GM18519 (cell line): ENCODE data around the gene TUBB3.
"Not testable (repeated sequence)": the region's sequence is repeated elsewhere in the genome, so short reads cannot be mapped to it uniquely, and the experiment has no call there.

ENCODE experiments used
- ATAC-seq: cut with Tn5 transposase; IDR thresholded peaks from one replicate; pipeline ENCODE4 v1.9.1; 2021; ENCODE audit warnings: mild to moderate bottlenecking, moderate library complexity; ENCODE audit not compliant: unreplicated experiment, low FRiP score

The TUBB3 gene

DNA sequence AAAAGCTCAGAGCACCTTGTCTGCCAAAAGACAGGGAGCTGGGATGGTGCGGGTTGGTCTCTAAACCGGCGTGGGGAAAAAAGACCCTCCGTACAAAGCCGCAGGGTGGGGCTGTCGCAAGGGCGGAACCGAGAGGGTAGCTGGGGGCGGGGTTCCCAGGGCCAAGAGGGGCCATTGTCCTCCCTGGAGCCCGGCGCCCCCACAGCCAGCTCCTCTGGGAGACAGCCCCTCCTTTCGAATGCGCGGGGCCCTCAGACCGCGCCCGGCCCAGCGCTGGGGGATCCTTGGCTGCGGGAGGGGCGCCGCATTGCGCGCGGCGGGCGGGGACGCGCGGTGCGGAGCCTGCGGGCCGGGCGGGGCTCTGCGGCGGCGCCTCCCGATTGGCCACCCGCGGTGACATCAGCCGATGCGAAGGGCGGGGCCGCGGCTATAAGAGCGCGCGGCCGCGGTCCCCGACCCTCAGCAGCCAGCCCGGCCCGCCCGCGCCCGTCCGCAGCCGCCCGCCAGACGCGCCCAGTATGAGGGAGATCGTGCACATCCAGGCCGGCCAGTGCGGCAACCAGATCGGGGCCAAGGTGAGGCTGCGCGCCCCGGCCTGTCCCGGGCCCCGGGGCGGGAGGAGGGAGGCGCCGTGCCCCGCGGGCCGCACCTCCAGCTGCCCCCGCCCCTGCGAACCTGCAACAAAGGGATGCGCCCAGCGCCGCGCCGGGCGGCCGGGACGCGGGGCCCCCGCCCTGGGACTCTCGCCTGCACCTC is at the start of gene TUBB3:
TUBB3 (plus strand) TSS at position 459 of the 756 bp plus-strand sequence; CDS start at position 519, 60 bp downstream.
- no peak for ATAC-seq

DNA sequence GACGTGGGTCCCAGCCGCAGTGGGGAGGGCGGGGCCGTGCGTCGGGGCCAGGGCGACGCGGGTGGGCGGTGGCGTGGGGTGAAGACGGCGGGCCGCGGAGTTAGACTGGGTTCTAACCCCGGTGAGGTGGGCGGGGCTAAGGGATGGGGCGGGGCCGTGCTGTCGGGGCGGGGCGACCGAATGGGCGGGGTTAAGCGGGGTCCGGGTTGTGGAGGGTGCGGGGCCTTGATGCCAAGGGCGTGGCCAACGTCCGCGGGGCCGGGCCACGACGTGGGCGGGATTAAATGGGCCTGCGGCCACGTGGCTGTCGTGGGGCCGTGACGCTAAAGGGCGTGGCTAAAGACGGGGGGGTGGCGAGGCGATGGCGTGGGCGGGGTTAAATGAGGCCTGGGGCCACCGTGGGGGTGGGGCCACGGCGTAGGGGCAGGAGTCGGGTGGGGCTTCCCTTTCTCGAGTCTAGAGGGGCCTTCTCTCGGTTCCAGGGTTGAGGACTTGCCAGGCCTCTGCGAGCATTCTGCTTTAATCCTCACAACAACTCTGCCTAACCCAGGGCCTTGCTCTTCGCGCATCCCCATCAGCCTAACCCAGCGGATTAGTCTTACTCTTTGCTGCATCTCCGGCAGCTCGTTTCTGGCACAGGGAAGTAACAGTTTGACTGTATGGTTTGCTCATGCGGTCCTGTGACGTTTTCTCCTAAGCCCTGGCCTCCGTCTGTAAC is 49.0 kb upstream of the TUBB3 start:
- peak; percentile 54 for ATAC-seq

GRCh38 chr16:89879123-89879522 is 44.0 kb upstream of the TUBB3 start:
- ATAC-seq = not testable (repeated sequence)

DNA sequence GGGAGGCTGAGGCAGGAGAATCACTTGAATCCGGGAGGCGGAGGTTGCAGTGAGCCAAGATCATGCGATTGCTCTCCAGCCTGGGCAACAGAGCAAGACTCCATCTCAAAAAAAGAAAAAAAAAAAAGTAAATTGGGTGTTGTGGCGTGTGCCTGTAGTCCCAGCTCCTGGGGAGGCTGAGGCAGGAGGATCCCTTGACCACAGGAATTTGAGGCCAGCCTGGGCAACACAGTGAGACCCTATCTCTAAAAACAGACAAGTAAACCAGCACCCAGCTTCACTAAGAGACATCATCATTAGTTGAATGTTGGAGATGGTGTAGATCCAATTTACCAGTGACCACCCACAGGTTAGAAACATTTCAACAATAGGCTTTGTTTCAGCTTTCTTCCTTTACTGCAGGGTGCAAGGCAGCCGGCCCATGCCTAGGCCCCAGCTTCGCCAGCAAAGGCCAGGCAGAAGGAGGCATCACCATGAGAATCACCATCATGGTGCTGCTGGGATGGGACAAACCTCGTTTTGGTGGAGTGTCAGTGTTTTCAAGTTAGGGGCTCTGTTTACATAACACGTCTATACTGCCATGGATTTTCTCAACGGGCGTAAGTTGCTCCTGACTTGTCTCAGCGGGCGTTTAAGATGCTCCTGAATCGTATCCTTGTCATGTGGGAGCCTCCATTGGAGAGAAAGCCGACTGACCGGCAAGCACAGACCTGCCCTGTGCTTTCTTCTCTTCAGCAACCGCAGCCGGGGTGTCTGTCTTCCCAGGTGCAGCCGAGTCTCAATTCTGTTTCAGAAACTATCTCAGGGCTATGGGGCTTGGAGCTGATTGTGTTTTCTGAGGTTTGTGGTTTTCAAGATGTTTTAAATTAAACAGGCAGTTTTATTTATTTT is 42.4 kb upstream of the TUBB3 start:
- ATAC-seq = no peak

DNA sequence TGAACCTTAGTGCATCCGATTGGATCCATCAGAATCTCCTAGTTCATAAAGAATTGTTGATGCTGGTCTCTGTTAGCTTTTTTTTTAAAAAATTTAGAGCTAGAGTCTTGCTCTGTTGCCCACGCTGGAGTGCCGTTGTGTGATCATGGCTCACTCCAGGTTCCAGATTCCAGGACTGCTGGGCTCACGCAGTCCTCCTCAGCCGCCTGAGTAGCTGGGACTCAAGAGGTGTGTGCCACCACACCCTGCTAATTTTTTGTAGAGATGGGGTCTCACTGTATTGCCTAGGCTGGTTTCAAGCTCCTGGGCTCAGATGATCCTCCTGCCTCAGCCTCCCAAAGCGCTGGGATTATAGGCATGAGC is 41.8 kb upstream of the TUBB3 start:
- no peak for ATAC-seq

DNA sequence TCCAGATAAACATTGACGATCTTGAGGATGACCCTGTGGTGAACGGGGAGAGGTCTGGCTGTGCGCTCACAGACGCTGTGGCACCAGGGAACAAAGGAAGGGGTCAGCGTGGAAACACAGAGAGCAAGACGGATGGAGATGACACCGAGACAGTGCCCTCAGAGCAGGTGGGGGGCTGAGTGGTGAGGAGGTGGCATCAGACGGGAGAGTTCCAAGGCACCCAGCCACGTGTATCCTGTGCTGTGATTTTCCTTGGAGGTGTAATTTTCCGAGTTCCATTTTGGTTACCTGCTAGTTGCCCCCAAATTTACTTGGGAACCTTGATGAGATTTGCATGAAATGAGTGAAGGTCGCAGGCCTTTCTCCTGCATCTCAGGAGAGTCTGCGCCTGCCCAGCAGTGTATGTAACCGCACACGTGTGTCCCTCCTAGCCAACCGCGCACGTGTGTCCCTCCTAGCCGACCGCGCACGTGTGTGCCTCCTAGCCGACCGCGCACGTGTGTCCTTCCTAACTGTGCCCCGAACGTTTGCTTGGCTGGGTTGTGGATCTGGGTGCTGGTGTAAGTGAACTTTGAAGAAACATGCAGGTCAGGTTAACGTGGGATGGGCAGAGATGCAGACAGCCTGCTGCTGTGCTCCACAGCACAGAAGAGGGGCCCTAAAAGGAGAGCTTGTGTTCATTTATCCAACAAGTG is 39.6 kb upstream of the TUBB3 start:
- ATAC-seq = no peak

DNA sequence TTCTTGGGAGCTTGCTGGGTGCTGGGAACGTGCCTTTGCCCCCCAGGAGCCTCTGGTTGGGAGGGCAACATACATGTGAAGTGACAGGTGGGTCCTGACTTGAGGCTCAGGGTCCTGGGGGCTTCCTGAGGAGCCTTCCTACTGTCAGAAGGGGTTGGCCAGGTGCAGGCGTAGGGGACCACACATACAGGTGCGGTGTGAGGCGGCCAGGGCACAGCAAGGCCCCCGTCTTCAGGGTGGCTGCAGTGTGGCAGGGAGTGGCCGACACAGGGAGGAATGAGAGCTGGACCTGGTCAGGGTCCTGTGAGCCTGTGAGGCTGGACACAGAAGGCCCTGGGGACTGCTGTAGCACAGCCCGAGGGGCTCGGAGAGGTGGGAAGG is 39.1 kb upstream of the TUBB3 start:
- no peak for ATAC-seq

GRCh38 chr16:89887243-89887642 is 35.9 kb upstream of the TUBB3 start:
- ATAC-seq = no peak

DNA sequence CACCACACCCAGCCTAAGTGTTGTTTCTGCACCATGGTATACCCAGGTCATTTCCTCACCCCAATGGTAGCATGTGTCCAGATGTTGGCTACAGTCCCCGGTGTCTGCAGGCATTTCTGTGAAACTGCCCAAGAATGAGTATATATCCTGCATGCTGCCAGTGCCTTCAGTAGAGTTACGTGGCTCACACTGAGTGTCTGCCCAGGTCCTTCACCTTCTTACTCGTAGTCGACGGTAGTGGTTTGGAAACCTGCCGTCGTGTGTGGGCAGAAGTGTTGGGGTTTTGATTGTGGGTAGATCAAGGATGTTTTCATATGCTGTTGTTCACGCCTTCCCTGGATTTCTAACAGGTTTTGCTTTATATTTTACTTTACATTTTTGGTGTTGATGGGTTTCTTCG is 32.9 kb upstream of the TUBB3 start:
- no peak for ATAC-seq

- ATAC-seq = no peak
These were observed 32.1 kb upstream of the TUBB3 start for GRCh38 chr16:89890886-89891657.

- ATAC-seq = no peak
These were observed 31.0 kb upstream of the TUBB3 start for GRCh38 chr16:89892055-89892630.

DNA sequence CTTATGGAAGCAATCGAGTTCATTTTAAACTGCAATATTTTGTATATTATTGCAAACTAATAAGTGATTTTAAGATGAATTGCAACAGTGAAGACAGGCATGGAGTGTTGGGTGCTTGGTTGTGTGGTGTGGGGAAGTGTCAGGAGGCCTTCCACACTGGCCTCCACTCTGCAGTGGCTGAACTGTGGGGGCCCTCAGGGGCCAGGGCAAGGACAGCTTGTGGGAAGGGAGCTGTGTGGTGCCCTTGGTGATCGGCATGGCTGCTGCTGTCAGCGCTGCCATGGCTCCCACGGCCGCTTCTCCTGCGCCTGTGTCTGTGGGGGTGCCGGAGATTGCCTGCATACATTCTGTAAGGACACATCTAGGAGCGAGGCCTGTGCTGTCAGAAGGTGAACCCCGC is 30.5 kb upstream of the TUBB3 start:
- ATAC-seq = no peak

DNA sequence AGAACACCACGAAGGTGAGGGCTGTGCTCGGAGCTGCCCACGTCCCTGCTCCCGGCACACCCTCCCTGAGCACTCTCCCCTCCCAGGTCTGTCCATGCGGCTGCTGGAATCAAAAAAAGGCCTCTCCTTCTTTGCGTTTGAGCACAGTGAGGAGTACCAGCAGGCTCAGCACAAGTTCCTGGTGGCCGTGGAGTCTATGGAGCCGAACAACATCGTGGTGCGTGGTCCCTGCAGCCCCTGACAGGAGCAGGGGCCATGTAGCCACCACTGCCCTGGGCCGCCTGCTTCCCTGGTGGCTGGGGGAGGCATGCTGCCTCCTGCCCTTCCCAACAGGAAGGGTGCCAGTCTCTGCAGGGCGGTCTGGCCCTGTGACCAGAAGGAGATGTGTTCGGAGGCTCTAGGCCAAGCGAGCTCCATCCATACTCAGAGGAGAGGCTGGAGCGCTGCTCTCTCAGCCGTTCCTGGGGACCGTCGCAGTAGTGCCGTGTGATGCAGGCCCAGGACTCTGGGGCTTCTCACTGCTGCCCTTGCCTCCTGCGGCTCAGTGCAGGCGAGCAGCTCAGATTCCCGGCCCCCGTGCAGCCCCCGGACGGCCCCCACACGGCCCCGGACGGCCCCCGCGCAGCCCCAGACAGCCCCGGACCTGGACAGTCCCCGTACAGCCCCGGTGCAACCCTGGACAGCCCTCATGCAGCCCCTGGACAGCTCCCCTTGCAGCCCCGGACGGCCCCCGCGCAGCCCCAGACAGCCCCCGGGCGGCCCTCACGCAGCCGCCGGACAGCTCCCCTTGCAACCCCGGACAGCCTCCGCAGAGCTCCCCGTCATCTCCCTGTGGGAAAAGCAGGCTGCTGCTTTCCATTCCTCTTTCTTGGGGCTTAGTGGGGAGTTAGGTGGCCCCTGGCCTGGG is 29.2 kb upstream of the TUBB3 start:
- ATAC-seq = no peak

DNA sequence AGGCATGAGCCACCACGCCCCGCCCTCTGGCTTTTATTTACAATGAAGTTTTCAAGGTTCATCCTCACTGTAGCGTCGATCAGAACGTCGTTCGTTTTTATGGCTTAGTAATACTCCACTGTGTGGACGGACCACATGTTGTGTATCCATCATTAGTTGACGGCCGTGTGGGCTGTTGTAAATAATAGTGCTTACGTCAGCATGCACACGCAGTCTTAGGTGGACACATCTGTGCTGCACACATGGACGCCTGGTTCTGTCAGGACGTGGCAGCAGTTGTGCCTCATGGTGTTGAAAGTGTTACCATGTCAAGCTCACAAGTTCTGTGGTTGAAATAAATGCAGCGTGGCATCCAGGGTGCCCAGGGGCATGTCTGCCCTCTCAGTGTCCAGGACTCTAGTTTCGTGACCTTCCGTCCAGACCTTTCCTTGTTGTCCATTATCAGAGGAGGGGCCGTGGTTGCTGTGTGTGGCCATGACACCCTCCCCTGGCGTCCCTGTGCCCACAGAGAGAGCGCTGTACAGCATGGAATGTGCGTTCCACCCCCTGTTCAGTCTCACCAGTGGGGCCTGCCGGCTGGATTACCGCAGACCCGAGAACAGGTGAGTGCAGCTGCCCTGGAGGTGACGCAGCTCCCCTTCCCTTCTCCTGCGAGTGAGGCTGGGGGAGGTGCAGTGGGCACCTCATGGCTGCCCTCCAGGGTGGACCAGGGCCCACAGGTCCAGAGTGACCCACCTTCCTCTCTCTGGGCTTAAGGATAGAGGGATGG is 27.5 kb upstream of the TUBB3 start:
- ATAC-seq = no peak

DNA sequence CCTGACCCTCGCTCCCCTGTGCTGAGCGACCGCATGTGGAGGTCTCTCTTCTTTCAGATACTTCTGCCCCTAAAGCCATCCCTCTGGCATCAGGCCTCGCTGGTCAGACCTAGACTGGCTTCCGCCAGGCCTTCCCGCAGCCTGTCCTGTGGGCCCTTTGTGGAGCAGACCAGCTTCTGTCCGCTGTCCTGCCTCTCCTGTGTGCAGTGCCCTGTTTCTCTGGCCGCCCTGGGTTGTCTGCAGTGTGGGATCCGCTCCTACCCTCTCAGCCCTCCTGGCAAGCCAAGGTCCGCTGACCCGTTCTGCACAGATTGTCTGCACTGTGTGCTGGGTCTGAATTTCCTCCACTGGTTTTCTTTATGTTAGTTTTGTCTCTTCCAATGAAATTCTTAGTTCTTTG is 25.9 kb upstream of the TUBB3 start:
- ATAC-seq = no peak

DNA sequence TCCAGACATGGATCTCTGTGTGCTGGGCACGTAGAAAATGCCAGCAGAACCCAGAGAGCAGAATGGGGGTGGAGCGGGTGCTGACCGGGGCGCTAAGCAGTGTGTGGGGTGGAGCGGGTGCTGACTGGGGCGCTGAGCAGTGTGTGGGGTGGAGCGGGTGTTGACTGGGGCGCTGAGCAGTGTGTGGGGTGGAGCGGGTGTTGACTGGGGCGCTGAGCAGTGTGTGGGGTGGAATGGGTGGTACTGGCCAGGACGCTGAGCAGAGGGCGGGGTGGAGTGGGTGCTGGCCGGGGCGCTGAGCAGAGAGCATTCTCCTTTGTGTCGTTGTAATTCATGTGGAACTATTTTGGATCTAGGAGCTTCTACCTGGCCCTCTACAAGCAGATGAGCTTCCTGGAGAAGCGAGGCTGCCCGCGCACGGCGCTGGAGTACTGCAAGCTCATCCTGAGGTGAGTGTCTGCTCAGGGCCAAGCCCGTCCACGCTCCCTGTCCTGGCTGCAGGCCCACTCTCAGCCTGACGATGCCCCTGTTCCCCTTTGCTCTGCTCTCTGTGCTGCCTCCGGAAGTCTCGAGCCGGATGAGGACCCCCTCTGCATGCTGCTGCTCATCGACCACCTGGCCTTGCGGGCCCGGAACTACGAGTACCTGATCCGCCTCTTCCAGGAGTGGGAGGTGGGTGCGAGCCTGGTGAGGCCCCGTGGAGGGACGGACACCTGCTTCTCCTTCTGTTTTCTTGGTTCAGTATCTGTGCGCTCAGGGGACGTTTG is 24.8 kb upstream of the TUBB3 start:
- no peak for ATAC-seq

DNA sequence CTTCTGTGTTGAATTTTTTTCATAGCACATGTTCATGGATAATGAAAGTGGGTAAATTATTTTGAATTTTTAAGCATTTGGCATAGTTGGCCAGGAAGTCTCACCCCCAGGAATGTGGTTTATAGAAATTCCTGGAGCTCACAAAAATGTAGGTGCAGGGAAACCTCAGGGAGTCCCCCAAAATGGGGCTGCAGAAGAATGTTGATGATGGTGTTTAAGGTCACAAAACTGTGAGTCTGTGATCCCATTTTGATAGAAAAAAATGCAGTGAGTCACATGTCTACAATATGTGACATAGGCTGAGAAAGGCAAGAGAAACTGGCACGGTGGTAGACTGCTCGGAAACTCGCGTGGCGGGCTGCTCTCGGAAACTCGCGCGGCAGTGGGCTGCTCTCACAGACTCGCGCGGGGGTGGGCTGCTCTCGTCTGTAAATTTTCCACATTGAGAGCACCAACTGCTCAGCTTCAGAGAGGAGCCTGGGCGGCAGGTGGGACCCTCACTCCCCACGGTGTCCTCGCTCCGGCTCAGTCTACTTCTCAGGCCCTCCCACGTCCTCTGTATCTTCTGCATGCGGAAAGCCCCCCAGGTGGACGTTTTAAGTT is 23.2 kb upstream of the TUBB3 start:
- ATAC-seq = no peak
